Islet precursor cell (in vitro differentiated cells): ENCODE results near the gene ACVR1B.

Source experiments
- DNase-seq: peaks from one replicate; pipeline ENCODE4 v3.0.0-alpha.2; 2018

ACVR1B gene

GRCh38 chr12:51944608-51945233, 6.8 kb upstream of the ACVR1B start:
- no peak for DNase-seq

GRCh38 chr12:51947246-51947996, 4.1 kb upstream of the ACVR1B start:
- peak; percentile 46 for DNase-seq

- DNase-seq, result peak; percentile 37
Measured at GRCh38 chr12:51948066-51948465, 3.4 kb upstream of the ACVR1B start.

- peak; percentile 47 for DNase-seq
Measured at GRCh38 chr12:51949342-51950030, 2.0 kb upstream of the ACVR1B start.

GRCh38 chr12:51950682-51951198, 759 bp upstream of the ACVR1B start:
- no peak for DNase-seq

- peak; percentile 66 for DNase-seq
Measured at GRCh38 chr12:51951843-51952722, 584 bp downstream of the ACVR1B start.

GRCh38 chr12:51953089-51953488, 1.6 kb downstream of the ACVR1B start:
- peak; percentile 61 for DNase-seq

GRCh38 chr12:51953864-51954263, 2.4 kb downstream of the ACVR1B start:
- peak; percentile 37 for DNase-seq

- DNase-seq, result peak; percentile 47
Measured at GRCh38 chr12:51954561-51955361, 3.3 kb downstream of the ACVR1B start.

- DNase-seq, result peak; percentile 51
Measured at GRCh38 chr12:51955702-51956101, 4.2 kb downstream of the ACVR1B start.

- no peak for DNase-seq
Measured at GRCh38 chr12:51958542-51958941, 7.0 kb downstream of the ACVR1B start.

- DNase-seq, result no peak
Measured at GRCh38 chr12:51959211-51959610, 7.7 kb downstream of the ACVR1B start.

- no peak for DNase-seq
Measured at GRCh38 chr12:51959921-51960320, 8.4 kb downstream of the ACVR1B start.

GRCh38 chr12:51960488-51960887, 9.0 kb downstream of the ACVR1B start:
- no peak for DNase-seq

- no peak for DNase-seq
Measured at GRCh38 chr12:51960890-51961289, 9.4 kb downstream of the ACVR1B start.

GRCh38 chr12:51961834-51962233, 10.3 kb downstream of the ACVR1B start:
- peak; percentile 76 for DNase-seq

- DNase-seq, result peak; percentile 8
Measured at GRCh38 chr12:51962737-51963136, 11.2 kb downstream of the ACVR1B start.

- peak; percentile 15 for DNase-seq
Measured at GRCh38 chr12:51963477-51963876, 12.0 kb downstream of the ACVR1B start.

- no peak for DNase-seq
Measured at GRCh38 chr12:51969643-51970042, 18.1 kb downstream of the ACVR1B start.

- peak; percentile 85 for DNase-seq
Measured at GRCh38 chr12:51970904-51971646, 19.6 kb downstream of the ACVR1B start.
